Upper lobe of left lung (tissue), 6 donors: ENCODE data around the gene FBXL7. TPM values are rescaled to one million over a fixed set of nuclear protein-coding genes. Genes with fewer than 3 reads are reported as not detected.

Source experiments
- ATAC-seq, 2 donors: fragments of 200-7000 bp; cut with Tn5 transposase; one replicate each; pipeline ENCODE4 v1.9.1; 2022; ENCODE audit warnings: mild to moderate bottlenecking in 2 of 2, moderate library complexity in 2 of 2; ENCODE audit not compliant: low FRiP score in 2 of 2
- DNase-seq, 2 donors: peaks; one replicate each; pipeline ENCODE4 v3.0.0-alpha.2; 2019 to 2020
- H3K27ac ChIP-seq, 4 donors: fragments of 200-600 bp; sonication (generic); one replicate each; pipeline ENCODE4 v1.5.1; 2016 to 2019
- H3K27me3 ChIP-seq, 4 donors: fragments of 200-600 bp; sonication (generic); one replicate each; pipeline ENCODE4 v1.5.1; 2017 to 2019
- H3K36me3 ChIP-seq, 4 donors: fragments of 200-600 bp; sonication (generic); one replicate each; pipeline ENCODE4 v1.5.1; 2016 to 2019
- H3K4me1 ChIP-seq, 4 donors: fragments of 200-600 bp; sonication (generic); one replicate each; pipeline ENCODE4 v1.5.1; 2018 to 2019
- H3K4me3 ChIP-seq, 4 donors: fragments of 200-600 bp; sonication (generic); one replicate each; pipeline ENCODE4 v1.5.1; 2017 to 2019; ENCODE audit warnings: mild to moderate bottlenecking in 2 of 4, moderate library complexity in 1 of 4
- H3K9me3 ChIP-seq, 4 donors: fragments of 200-600 bp; sonication (generic); one replicate each; pipeline ENCODE4 v1.5.1; 2018 to 2019
- CTCF ChIP-seq, 6 experiments: fragments of 450-650 bp in 4 of 6; fragments of 200-600 bp in 2 of 6; sonication (generic) in 2 of 6; IDR thresholded peaks; one replicate each; pipeline ENCODE4 v1.5.1; 2016 to 2019; ENCODE audit warnings: antibody characterized with exemption in 6 of 6
- EP300 ChIP-seq, 4 donors: sonication (generic); formaldehyde crosslinking; IDR thresholded peaks; one replicate each; pipeline ENCODE4 v1.5.1; 2017; ENCODE audit warnings: antibody characterized with exemption in 4 of 4, control low read depth in 2 of 4
- POLR2A ChIP-seq, 4 donors: fragments of 450-650 bp; IDR thresholded peaks; one replicate each; pipeline ENCODE4 v1.5.1; 2016 to 2017; ENCODE audit warnings: antibody characterized with exemption in 4 of 4, mild to moderate bottlenecking in 2 of 4
- POLR2AphosphoS5 ChIP-seq, 2 donors: sonication (generic); formaldehyde crosslinking; IDR thresholded peaks; one replicate each; pipeline ENCODE4 v1.5.1; 2017; ENCODE audit warnings: antibody characterized with exemption in 2 of 2
- WGBS, 2 donors: methylation state at CpG; one replicate each; pipeline ENCODE4 v1.1.5; 2017 to 2018; 5-methylcytosine and 5-hydroxymethylcytosine counted together
- total RNA-seq, 6 donors: library from RNA; depleted of rRNA in 4 of 6; stranded (reverse); fragments of >200 nt in 4 of 6; gene quantifications; one replicate each; pipeline versions ENCODE4 v1.1.0 to v1.2.1, GENCODE V29; 2016 to 2021
- donor health status: DM: no; HTN: no; CAD: no; lungs with moderate emphysema.
- donor health status: DM: no; HTN: yes; CAD: no; lungs with severe emphysema.

Gene FBXL7
- total RNA-seq, 6 donors from 2014 or later, result 4.9 to 13.6 (median 6.9) TPM

GRCh38 chr5:15664961-15665360 lies 165.0 kb downstream of the FBXL7 start:
- H3K36me3 ChIP-seq, result no peaks in the 10 kb centered on the region
- H3K4me3 ChIP-seq, result no peak overlapping the region
- H3K27ac ChIP-seq, result no peak overlapping the region
- no peaks in the 10 kb centered on the region for H3K9me3 ChIP-seq
- DNase-seq (no peak), ATAC-seq (no peak)
- no peaks in the 10 kb centered on the region for H3K27me3 ChIP-seq
- TF ChIP-seq POLR2AphosphoS5 (IDR thresholded peaks at IDR 0.05) (no peak), POLR2A (IDR thresholded peaks at IDR 0.05) (no peak), EP300 (IDR thresholded peaks at IDR 0.05) (no peak), CTCF (IDR thresholded peaks at IDR 0.05) (no peak)
- H3K4me1 ChIP-seq, result no peaks in the 10 kb centered on the region

- DNase-seq, result no peak
- no peak for ATAC-seq
- Histone ChIP-seq H3K4me1 (no peaks in the 10 kb centered on the region), H3K36me3 (no peaks in the 10 kb centered on the region), H3K4me3 (no peak overlapping the region), H3K27ac (no peak overlapping the region), H3K9me3 (no peaks in the 10 kb centered on the region), H3K27me3 (no peaks in the 10 kb centered on the region)
- 86 to 92% methylated on average over 2 of the region's 2 CpGs for WGBS, 2 donors
- TF ChIP-seq EP300 (IDR thresholded peaks at IDR 0.05), result no peak
- no peak for TF ChIP-seq POLR2AphosphoS5 (IDR thresholded peaks at IDR 0.05)
- no peak for TF ChIP-seq POLR2A (IDR thresholded peaks at IDR 0.05)
- TF ChIP-seq CTCF (IDR thresholded peaks at IDR 0.05), result no peak
These were observed 169.8 kb downstream of the FBXL7 start for GRCh38 chr5:15669826-15670225.

- Histone ChIP-seq H3K4me1 (no peaks in the 10 kb centered on the region), H3K27ac (no peak overlapping the region), H3K4me3 (no peak overlapping the region), H3K9me3 (no peaks in the 10 kb centered on the region), H3K27me3 (no peaks in the 10 kb centered on the region), H3K36me3 (no peaks in the 10 kb centered on the region)
- ATAC-seq (no peak), DNase-seq (no peak)
- TF ChIP-seq EP300 (IDR thresholded peaks at IDR 0.05), result no peak
- TF ChIP-seq POLR2A (IDR thresholded peaks at IDR 0.05), result no peak
- no peak for TF ChIP-seq POLR2AphosphoS5 (IDR thresholded peaks at IDR 0.05)
- no peak for TF ChIP-seq CTCF (IDR thresholded peaks at IDR 0.05)
- 73 to 83% methylated on average over 2 of the region's 2 CpGs for WGBS, 2 donors
These were observed 174.7 kb downstream of the FBXL7 start for GRCh38 chr5:15674716-15675115.

- WGBS, 2 donors, result 53 to 83% methylated on average over 1 of the region's 1 CpG
- Histone ChIP-seq H3K4me1 (no peaks in the 10 kb centered on the region), H3K36me3 (no peaks in the 10 kb centered on the region), H3K4me3 (no peak overlapping the region), H3K27ac (no peak overlapping the region), H3K27me3 (no peaks in the 10 kb centered on the region), H3K9me3 (no peaks in the 10 kb centered on the region)
- DNase-seq, result no peak
- no peak for TF ChIP-seq POLR2AphosphoS5 (IDR thresholded peaks at IDR 0.05)
- TF ChIP-seq CTCF (IDR thresholded peaks at IDR 0.05), result no peak
- no peak for TF ChIP-seq EP300 (IDR thresholded peaks at IDR 0.05)
- no peak for TF ChIP-seq POLR2A (IDR thresholded peaks at IDR 0.05)
- ATAC-seq, result no peak
These were observed 176.6 kb downstream of the FBXL7 start for GRCh38 chr5:15676591-15676990.

- ATAC-seq (no peak), DNase-seq (no peak)
- no peaks in the 10 kb centered on the region for H3K27me3 ChIP-seq
- TF ChIP-seq EP300 (IDR thresholded peaks at IDR 0.05) (no peak), POLR2A (IDR thresholded peaks at IDR 0.05) (no peak), CTCF (IDR thresholded peaks at IDR 0.05) (no peak), POLR2AphosphoS5 (IDR thresholded peaks at IDR 0.05) (no peak)
- H3K27ac ChIP-seq, result no peak overlapping the region
- H3K4me3 ChIP-seq, result no peak overlapping the region
- H3K36me3 ChIP-seq, result no peaks in the 10 kb centered on the region
- peaks cover 0 to 10% (median 0%) of the 10 kb centered on the region in 4 donors for H3K4me1 ChIP-seq
- no peaks in the 10 kb centered on the region for H3K9me3 ChIP-seq
- 83 to 87% methylated on average over 4 of the region's 4 CpGs for WGBS, 2 donors
These were observed 179.2 kb downstream of the FBXL7 start for GRCh38 chr5:15679161-15679560.
